ENCODE measurements around the gene RPS15. TPM values are rescaled to one million over a fixed set of nuclear protein-coding genes. Genes with fewer than 3 reads are reported as not detected.

The RPS15 gene
- total and polyA plus RNA-seq, 2 of the 13 experiments (the other 11 are each of a cell fraction or from before 2014, with no cell fraction given) = 695 to 1,411 TPM

DNA sequence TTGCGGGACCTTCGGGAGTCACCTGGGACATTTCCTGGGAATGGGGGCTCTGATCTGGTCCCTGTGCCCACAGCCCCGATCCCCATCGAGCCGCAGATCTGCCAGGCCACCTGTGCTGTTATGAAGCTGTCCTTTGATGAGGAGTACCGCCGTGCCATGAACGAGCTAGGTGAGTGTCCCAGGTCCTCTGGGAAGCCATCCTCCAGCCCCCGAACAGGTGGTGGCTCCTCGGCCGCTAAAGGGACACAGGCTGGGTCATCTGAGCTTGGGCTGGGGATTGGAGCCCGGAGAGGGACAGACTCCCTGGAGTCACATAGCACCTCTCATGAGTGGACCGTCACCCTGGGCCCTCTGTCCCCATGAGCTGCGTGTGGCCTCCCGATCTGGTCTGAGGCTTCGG, 19.7 kb downstream of the RPS15 start (continued):
- no peak for TF ChIP-seq JDP2 (CRISPR knock-in tag; IDR thresholded peaks at IDR 0.05; ENCODE audit: borderline replicate concordance)

DNA sequence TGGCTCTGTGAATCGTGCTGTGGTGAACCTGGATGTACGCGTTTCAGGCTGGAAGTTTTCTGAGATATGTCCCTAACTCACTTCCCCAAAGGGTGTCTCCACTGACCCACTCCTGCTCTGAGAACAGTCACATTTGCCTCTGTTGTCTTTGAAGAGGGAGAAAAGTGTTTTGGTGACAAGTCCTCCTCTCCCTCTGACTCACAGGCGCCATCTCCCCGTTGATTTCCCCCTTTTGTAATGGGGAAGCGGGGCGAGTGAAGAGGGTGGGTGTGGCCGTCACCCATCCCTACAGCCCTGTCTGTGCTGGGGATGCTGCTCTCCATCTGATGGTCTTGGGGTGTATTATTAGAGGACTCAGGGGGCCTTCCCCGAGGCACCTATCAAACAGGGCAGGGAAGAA, 21.3 kb downstream of the RPS15 start:
- peaks cover 0 to 25% of the 10 kb centered on the region in 2 experiments; a peak in 4 of 5 replicates for H3K27me3 ChIP-seq (ENCODE audit: control insufficient read depth in 1 of 2, insufficient read depth in 2 of 2, low read length in 2 of 2)
- no peak overlapping the region for H3K4me3 ChIP-seq (replicated peaks in 1 of 3; ENCODE audit: insufficient read depth in 1 of 3, low read depth in 2 of 3, low read length in 3 of 3)
- H3K9ac ChIP-seq (ENCODE audit: insufficient read depth, low read depth, low read length) = no peak overlapping the region
- in situ Hi-C loops (cut with HindIII; ENCODE audit: extremely low pct_ligation_motif_present, low pct_unique_long_range_greater_than_20kb) = loop anchor here (5.0 kb wide), 1 partner anchor 53 kb away; the partner anchor contains the start of gene ADAMTSL5
- H3K36me3 ChIP-seq (replicated peaks in 1 of 2; ENCODE audit: control insufficient read depth in 1 of 2, insufficient read depth in 2 of 2, low read length in 2 of 2) = no peaks in the 10 kb centered on the region
- no peaks in the 10 kb centered on the region for H3K9me3 ChIP-seq (ENCODE audit: low read length)
- no peak overlapping the region for H3K27ac ChIP-seq (ENCODE audit: extremely low read length, insufficient read depth, low read length)
- TF ChIP-seq ZNF251 (CRISPR knock-in tag; IDR thresholded peaks at IDR 0.05) = no peak
- no peak for TF ChIP-seq NFKB2 (CRISPR knock-in tag; IDR thresholded peaks at IDR 0.05; ENCODE audit: borderline replicate concordance)
- TF ChIP-seq POLR2G (IDR thresholded peaks at IDR 0.05; ENCODE audit: low read depth, low read length) = peak; percentile 45; the same call in 1 of the 2 replicates
- no peak for TF ChIP-seq SP140L (CRISPR knock-in tag; IDR thresholded peaks at IDR 0.05; ENCODE audit: borderline replicate concordance)
- TF ChIP-seq, protein P1, sequence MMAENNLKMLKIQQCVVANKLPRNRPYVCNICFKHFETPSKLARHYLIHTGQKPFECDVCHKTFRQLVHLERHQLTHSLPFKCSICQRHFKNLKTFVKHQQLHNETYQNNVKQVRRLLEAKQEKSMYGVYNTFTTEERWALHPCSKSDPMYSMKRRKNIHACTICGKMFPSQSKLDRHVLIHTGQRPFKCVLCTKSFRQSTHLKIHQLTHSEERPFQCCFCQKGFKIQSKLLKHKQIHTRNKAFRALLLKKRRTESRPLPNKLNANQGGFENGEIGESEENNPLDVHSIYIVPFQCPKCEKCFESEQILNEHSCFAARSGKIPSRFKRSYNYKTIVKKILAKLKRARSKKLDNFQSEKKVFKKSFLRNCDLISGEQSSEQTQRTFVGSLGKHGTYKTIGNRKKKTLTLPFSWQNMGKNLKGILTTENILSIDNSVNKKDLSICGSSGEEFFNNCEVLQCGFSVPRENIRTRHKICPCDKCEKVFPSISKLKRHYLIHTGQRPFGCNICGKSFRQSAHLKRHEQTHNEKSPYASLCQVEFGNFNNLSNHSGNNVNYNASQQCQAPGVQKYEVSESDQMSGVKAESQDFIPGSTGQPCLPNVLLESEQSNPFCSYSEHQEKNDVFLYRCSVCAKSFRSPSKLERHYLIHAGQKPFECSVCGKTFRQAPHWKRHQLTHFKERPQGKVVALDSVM (CRISPR knock-in tag; IDR thresholded peaks at IDR 0.05) = no peak
- no peak for TF ChIP-seq ZNF260 (CRISPR knock-in tag; IDR thresholded peaks at IDR 0.05; ENCODE audit: borderline replicate concordance, low read depth)
- 65% methylated on average over 9 of the region's 9 CpGs for WGBS (ENCODE audit: low lambda C conversion rate)
- ATAC-seq = no peak
- peaks cover 35% of the 10 kb centered on the region for H3K4me1 ChIP-seq (ENCODE audit: insufficient read depth, low read length)
- intact Hi-C loops (cut with micrococcal nuclease; ENCODE audit: unreplicated experiment) = no loop called here
- DNase-seq (ENCODE audit: low spot score) = no peak
- ChIA-PET POLR2A (no interaction called here), CTCF (ENCODE audit: low intra/inter-chr PET ratio, low total read pairs) (no interaction called here)
- H3K79me2 ChIP-seq (ENCODE audit: insufficient read depth, low read length) = no peaks in the 10 kb centered on the region
- no peak for FAIRE-seq
- H2AFZ ChIP-seq (ENCODE audit: low read length) = no peak overlapping the region
- BruUV-seq (replicated peaks) = TSS peak; percentile 39
- H4K20me1 ChIP-seq (ENCODE audit: insufficient read depth, low read length) = peaks cover 5% of the 10 kb centered on the region; the same call in 1 of the 2 replicates
- no peak overlapping the region for H3K4me2 ChIP-seq (ENCODE audit: low read depth, low read length)
